IMR-90 (cell line): Measurements from ENCODE around the gene ZFP2. TPM values are rescaled to one million over a fixed set of nuclear protein-coding genes. Genes with fewer than 3 reads are reported as not detected.
"Not testable (repeated sequence)": the region's sequence is repeated elsewhere in the genome, so short reads cannot be mapped to it uniquely, and the experiment has no call there.

Source experiments
- ATAC-seq: fragments of 200-7000 bp; cut with Tn5 transposase; 2 replicates; pipeline ENCODE4 v1.9.1; 2020; ENCODE audit warnings: low read depth, mild to moderate bottlenecking, moderate library complexity
- BruUV-seq: library from RNA; stranded (reverse); fragments of 400-500 nt; replicated peaks from 2 replicates; lab custom pipeline; 2021; lab: Mats Ljungman, UMichigan
- CTCF ChIA-PET: fragments of 300-600 bp; formaldehyde crosslinking; extraction: SDS; loops from one replicate; lab custom pipeline; 2021; ENCODE audit warnings: antibody characterized with exemption; lab: Yijun Ruan, JAX
- POLR2A ChIA-PET: fragments of 300-600 bp; sonication (Branson Sonifier 250); formaldehyde crosslinking; loops from one replicate; lab custom pipeline; 2022; ENCODE audit warnings: antibody characterized with exemption; ENCODE audit not compliant: unreplicated experiment; lab: Charles Lee
- DNase-seq: peaks from one replicate; pipeline ENCODE4 v3.0.0; 2013
- H2AFZ ChIP-seq: replicated peaks from 2 replicates; pipeline ENCODE3; 2013; ENCODE audit warnings: low read length, mild to moderate bottlenecking; ENCODE audit not compliant: poor library complexity
- H2AK5ac ChIP-seq: 2 replicates; pipeline ENCODE4 v1.6.1; 2013; ENCODE audit warnings: low read depth, low read length, inconsistent platforms
- H2AK9ac ChIP-seq: replicated peaks from 2 replicates; pipeline ENCODE3; 2013; ENCODE audit warnings: mild to moderate bottlenecking, low read depth, low read length, moderate library complexity; ENCODE audit not compliant: poor library complexity
- H2BK120ac ChIP-seq: 2 replicates; pipeline ENCODE4 v1.6.1; 2013; ENCODE audit warnings: low read depth, low read length, inconsistent platforms
- H2BK15ac ChIP-seq: 3 replicates; pipeline ENCODE4 v1.6.1; 2013; ENCODE audit warnings: low read depth, low read length, inconsistent platforms
- H2BK20ac ChIP-seq: 2 replicates; pipeline ENCODE4 v1.6.1; 2013; ENCODE audit warnings: low read depth, mild to moderate bottlenecking, inconsistent platforms, low read length, moderate library complexity
- H2BK5ac ChIP-seq: 2 replicates; pipeline ENCODE4 v1.6.1; 2013; ENCODE audit warnings: mild to moderate bottlenecking, low read depth, low read length, inconsistent platforms; ENCODE audit not compliant: poor library complexity, severe bottlenecking
- H3K14ac ChIP-seq: replicated peaks from 2 replicates; pipeline ENCODE4 v1.6.1; 2013; ENCODE audit warnings: low read depth, low read length, inconsistent platforms
- H3K18ac ChIP-seq: 2 replicates; pipeline ENCODE4 v1.6.1; 2013; ENCODE audit warnings: low read depth, low read length, control low read depth
- H3K23ac ChIP-seq: 2 replicates; pipeline ENCODE4 v1.6.1; 2013; ENCODE audit warnings: low read depth, low read length, inconsistent platforms
- H3K27ac ChIP-seq: 2 replicates; pipeline ENCODE4 v1.5.1; 2013; ENCODE audit warnings: mild to moderate bottlenecking, control low read depth, low read length; ENCODE audit not compliant: insufficient read depth
- H3K27me3 ChIP-seq: 2 replicates; pipeline ENCODE4 v1.6.1; 2013; ENCODE audit warnings: low read length; ENCODE audit not compliant: control insufficient read depth, insufficient read depth
- H3K36me3 ChIP-seq: 2 replicates; pipeline ENCODE4 v1.6.1; 2013; ENCODE audit warnings: low read length, mixed read lengths; ENCODE audit not compliant: control insufficient read depth, insufficient read depth
- H3K4ac ChIP-seq: 2 replicates; pipeline ENCODE4 v1.6.1; 2013; ENCODE audit warnings: low read depth, low read length, inconsistent platforms
- H3K4me1 ChIP-seq: 2 replicates; pipeline ENCODE4 v1.6.1; 2013; ENCODE audit warnings: low read length, mixed read lengths; ENCODE audit not compliant: control insufficient read depth, insufficient read depth
- H3K4me2 ChIP-seq: 2 replicates; pipeline ENCODE4 v1.6.1; 2013; ENCODE audit warnings: low read depth, mild to moderate bottlenecking, control low read depth, low read length, moderate library complexity
- H3K4me3 ChIP-seq: 2 replicates; pipeline ENCODE4 v1.5.1; 2013; ENCODE audit warnings: low read depth, mild to moderate bottlenecking, control low read depth, low read length, moderate library complexity; ENCODE audit not compliant: insufficient read depth
- H3K56ac ChIP-seq: 2 replicates; pipeline ENCODE4 v1.6.1; 2013; ENCODE audit warnings: low read length, inconsistent platforms; ENCODE audit not compliant: insufficient read depth; ENCODE audit errors: extremely low read depth
- H3K79me1 ChIP-seq, 2 experiments: 2 replicates each; pipeline ENCODE4 v1.6.1; 2013; ENCODE audit warnings: low read length in 2 of 2, inconsistent platforms in 1 of 2, low read depth in 1 of 2
- H3K9ac ChIP-seq: 2 replicates; pipeline ENCODE4 v1.6.1; 2013; ENCODE audit warnings: low read depth, low read length, control low read depth
- H3K9me1 ChIP-seq: 2 replicates; pipeline ENCODE4 v1.6.1; 2013; ENCODE audit warnings: low read length, inconsistent platforms; ENCODE audit not compliant: insufficient read depth
- H3K9me3 ChIP-seq: 2 replicates; pipeline ENCODE4 v1.6.1; 2013; ENCODE audit warnings: low read length; ENCODE audit not compliant: control insufficient read depth, insufficient read depth
- H4K20me1 ChIP-seq: 2 replicates; pipeline ENCODE4 v1.6.1; 2013; ENCODE audit warnings: low read length, inconsistent platforms; ENCODE audit not compliant: insufficient read depth
- H4K5ac ChIP-seq: 2 replicates; pipeline ENCODE4 v1.6.1; 2013; ENCODE audit warnings: mild to moderate bottlenecking, low read depth, low read length, control low read depth
- H4K8ac ChIP-seq, 2 experiments: 2 replicates each; pipeline ENCODE4 v1.6.1; 2013; ENCODE audit warnings: low read depth in 2 of 2, low read length in 2 of 2, control low read depth in 1 of 2, inconsistent platforms in 1 of 2
- H4K91ac ChIP-seq: 2 replicates; pipeline ENCODE4 v1.6.1; 2013; ENCODE audit warnings: low read depth, low read length, inconsistent platforms; ENCODE audit not compliant: insufficient read depth
- NFE2L2 ChIP-seq: fragments of 150-350 bp; IDR thresholded peaks from 2 replicates; pipeline ENCODE4 v1.6.1; 2016; ENCODE audit warnings: low read depth, mild to moderate bottlenecking, low read length
- RCOR1 ChIP-seq: IDR thresholded peaks from 2 replicates; pipeline ENCODE4 v1.6.1; 2012; ENCODE audit warnings: mild to moderate bottlenecking, low read length, improper control_type of control experiment; ENCODE audit not compliant: insufficient replicate concordance
- WGBS, 2 experiments: methylation state at CpG; one replicate each; pipeline versions ENCODE4 v1.1.5 to v1.1.7; 2013; ENCODE audit warnings: missing lambda C conversion rate in 2 of 2; ENCODE audit not compliant: insufficient read length in 1 of 2; ENCODE audit errors: extremely low coverage in 2 of 2; 5-methylcytosine and 5-hydroxymethylcytosine counted together
- dilution Hi-C: fragments of 300-500 bp; cut with HindIII; formaldehyde crosslinking; loops from one replicate; pipeline ENCODE4 v1.14.3; 2018; ENCODE audit warnings: low sequenced_read_pairs; ENCODE audit not compliant: unreplicated experiment
- in situ Hi-C: fragments of 300-500 bp; cut with MboI; formaldehyde crosslinking; loops from 3 replicates; pipeline ENCODE4 v1.14.3; 2019; ENCODE audit warnings: low sequenced_read_pairs, inconsistent platforms, mixed read lengths
- intact Hi-C: fragments of 100-400 bp; cut with micrococcal nuclease; formaldehyde crosslinking; loops from 2 replicates; pipeline ENCODE4 v1.10.0; 2022
- polyA plus RNA-seq, 3 experiments: library from polyadenylated mRNA; depleted of rRNA; stranded (reverse); fragments of >200 nt; gene quantifications; 2 replicates each; pipeline ENCODE4 v1.2.3, GENCODE V29; 2012; ENCODE audit warnings: low replicate concordance in 1 of 3
- total RNA-seq: library from RNA; depleted of rRNA; stranded (reverse); fragments of >200 nt; gene quantifications from 2 replicates; pipeline ENCODE4 v1.2.3, GENCODE V29; 2012

Gene ZFP2
- total and polyA plus RNA-seq, 2 of the 4 experiments (the other 2 are of a cell fraction) = 0.18 to 0.19 TPM

GRCh38 chr5:178872302-178872701 is 23.4 kb upstream of the ZFP2 start:
- Histone ChIP-seq H3K4me2 (no peak overlapping the region), H3K79me1 (no peaks in the 10 kb centered on the region; a peak in 2 of 4 replicates), H2BK120ac (no peak overlapping the region), H2AK5ac (no peak overlapping the region), H4K5ac (no peak overlapping the region), H3K9me1 (no peaks in the 10 kb centered on the region), H3K27me3 (no peaks in the 10 kb centered on the region), H3K9me3 (peaks cover 35% of the 10 kb centered on the region), H3K23ac (no peak overlapping the region), H4K20me1 (no peaks in the 10 kb centered on the region), H3K18ac (no peak overlapping the region), H2BK15ac (no peak overlapping the region), H2AK9ac (no peak overlapping the region), H3K56ac (no peak overlapping the region), H4K8ac (no peak overlapping the region), H3K4me1 (no peaks in the 10 kb centered on the region), H3K4me3 (no peak overlapping the region), H3K4ac (no peak overlapping the region), H2AFZ (no peak overlapping the region), H3K14ac (no peak overlapping the region), H4K91ac (no peak overlapping the region), H2BK5ac (no peak overlapping the region), H3K27ac (no peak overlapping the region), H2BK20ac (no peak overlapping the region), H3K9ac (no peak overlapping the region), H3K36me3 (peaks cover 64% of the 10 kb centered on the region)
- DNase-seq (no peak), ATAC-seq (no peak)
- TF ChIP-seq NFE2L2 (peak; percentile 94), RCOR1 (no peak)
- dilution Hi-C loops (no loop called here), intact Hi-C loops (no loop called here), in situ Hi-C loops (no loop called here)
- ChIA-PET CTCF (no interaction called here), POLR2A (no interaction called here)
- WGBS, 2 experiments = 100% methylated on average over 1 of the region's 1 CpG; no CpG with 5 or more reads in 1 of the 2 experiments
- no TSS peak for BruUV-seq

DNA sequence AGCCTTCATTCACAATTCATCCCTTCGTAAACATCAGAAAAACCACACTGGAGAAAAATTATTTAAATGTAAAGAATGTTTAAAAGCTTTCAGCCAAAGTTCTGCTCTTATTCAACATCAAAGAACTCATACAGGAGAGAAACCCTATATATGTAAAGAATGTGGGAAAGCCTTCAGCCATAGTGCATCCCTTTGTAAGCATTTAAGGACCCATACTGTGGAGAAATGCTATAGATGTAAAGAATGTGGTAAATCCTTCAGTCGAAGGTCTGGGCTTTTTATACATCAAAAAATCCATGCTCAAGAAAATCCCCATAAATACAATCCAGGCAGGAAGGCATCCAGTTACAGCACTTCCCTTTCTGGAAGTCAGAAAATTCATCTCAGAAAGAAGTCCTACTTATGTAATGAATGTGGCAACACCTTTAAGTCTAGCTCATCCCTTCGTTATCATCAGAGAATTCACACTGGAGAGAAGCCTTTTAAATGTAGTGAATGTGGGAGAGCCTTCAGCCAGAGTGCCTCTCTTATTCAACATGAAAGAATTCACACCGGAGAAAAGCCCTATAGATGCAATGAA is 12.5 kb upstream of the ZFP2 start:
- H3K9me1 ChIP-seq, H3K18ac ChIP-seq, H4K20me1 ChIP-seq, DNase-seq, H4K91ac ChIP-seq, POLR2A ChIA-PET, H3K4ac ChIP-seq, H2AK9ac ChIP-seq, H3K23ac ChIP-seq, H2BK120ac ChIP-seq, ATAC-seq, H2AK5ac ChIP-seq, H3K4me3 ChIP-seq, H2BK5ac ChIP-seq, H4K5ac ChIP-seq, H3K4me2 ChIP-seq, H4K8ac ChIP-seq, CTCF ChIA-PET, dilution Hi-C loops, H3K27me3 ChIP-seq, H3K4me1 ChIP-seq, H3K79me1 ChIP-seq, H3K9ac ChIP-seq, intact Hi-C loops, H2AFZ ChIP-seq, H3K27ac ChIP-seq, H2BK20ac ChIP-seq, H2BK15ac ChIP-seq, in situ Hi-C loops, H3K14ac ChIP-seq, H3K56ac ChIP-seq: not testable (repeated sequence)
- BruUV-seq = TSS peak; percentile 61
- no CpG with 5 or more reads among the region's 4 CpGs for WGBS, 2 experiments
- Histone ChIP-seq H3K36me3 (peaks cover 28% of the 10 kb centered on the region), H3K9me3 (peaks cover 54% of the 10 kb centered on the region)
